GM21367 (cell line): Measurements from ENCODE around the gene DGKG.

Experiments
- ATAC-seq: cut with Tn5 transposase; IDR thresholded peaks from one replicate; pipeline ENCODE4 v1.9.1; 2021; ENCODE audit not compliant: unreplicated experiment

DGKG gene

GRCh38 chr3:186320862-186321568, 41.0 kb downstream of the DGKG start:
- no peak for ATAC-seq

GRCh38 chr3:186319945-186320344, 42.1 kb downstream of the DGKG start:
- no peak for ATAC-seq

GRCh38 chr3:186318135-186318534, 43.9 kb downstream of the DGKG start:
- ATAC-seq: no peak

- ATAC-seq: no peak
Observed at GRCh38 chr3:186317478-186317877, 44.6 kb downstream of the DGKG start.

- no peak for ATAC-seq
Observed at GRCh38 chr3:186316666-186317260, 45.3 kb downstream of the DGKG start.

- ATAC-seq: no peak
Observed at GRCh38 chr3:186315581-186316354, 46.3 kb downstream of the DGKG start.

- no peak for ATAC-seq
Observed at GRCh38 chr3:186314896-186315295, 47.1 kb downstream of the DGKG start.

GRCh38 chr3:186311441-186311840, 50.6 kb downstream of the DGKG start:
- ATAC-seq: no peak

GRCh38 chr3:186308549-186308948, 53.5 kb downstream of the DGKG start:
- no peak for ATAC-seq

- no peak for ATAC-seq
Observed at GRCh38 chr3:186307594-186308221, 54.3 kb downstream of the DGKG start.

- no peak for ATAC-seq
Observed at GRCh38 chr3:186305286-186305685, 56.7 kb downstream of the DGKG start.

- no peak for ATAC-seq
Observed at GRCh38 chr3:186303965-186304364, 58.1 kb downstream of the DGKG start.

GRCh38 chr3:186299327-186299726, 62.7 kb downstream of the DGKG start:
- no peak for ATAC-seq

- no peak for ATAC-seq
Observed at GRCh38 chr3:186298876-186299275, 63.2 kb downstream of the DGKG start.

- no peak for ATAC-seq
Observed at GRCh38 chr3:186290796-186291195, 71.2 kb downstream of the DGKG start.

- no peak for ATAC-seq
Observed at GRCh38 chr3:186287711-186288110, 74.3 kb downstream of the DGKG start.

- ATAC-seq: no peak
Observed at GRCh38 chr3:186286114-186286513, 75.9 kb downstream of the DGKG start.

GRCh38 chr3:186284661-186285060, 77.4 kb downstream of the DGKG start:
- no peak for ATAC-seq

GRCh38 chr3:186284349-186284652, 77.7 kb downstream of the DGKG start:
- no peak for ATAC-seq

GRCh38 chr3:186283651-186284348, 78.2 kb downstream of the DGKG start:
- no peak for ATAC-seq

GRCh38 chr3:186283096-186283495, 78.9 kb downstream of the DGKG start:
- ATAC-seq: no peak
